Ascending aorta (tissue), 2 donors: ENCODE measurements around the gene FOXJ3. TPM values are rescaled to one million over a fixed set of nuclear protein-coding genes. Genes with fewer than 3 reads are reported as not detected.

Source experiments
- DNase-seq, 2 donors: peaks; one replicate each; pipeline ENCODE4 v3.0.0-alpha.2; 2019; ENCODE audit warnings: low spot score in 2 of 2
- H3K27ac ChIP-seq, 2 donors: fragments of 200-600 bp; sonication (generic); one replicate each; pipeline ENCODE4 v1.5.1; 2016 to 2017; ENCODE audit warnings: mild to moderate bottlenecking in 1 of 2
- H3K27me3 ChIP-seq: fragments of 200-600 bp; sonication (generic); one replicate; pipeline ENCODE4 v1.5.1; 2017
- H3K36me3 ChIP-seq, 2 donors: fragments of 200-600 bp; sonication (generic); one replicate each; pipeline ENCODE4 v1.5.1; 2016
- H3K4me1 ChIP-seq, 2 donors: fragments of 200-600 bp; sonication (generic); one replicate each; pipeline ENCODE4 v1.5.1; 2016 to 2017; ENCODE audit warnings: mild to moderate bottlenecking in 1 of 2
- H3K4me3 ChIP-seq, 2 donors: fragments of 200-600 bp; sonication (generic); one replicate each; pipeline ENCODE4 v1.5.1; 2016 to 2017; ENCODE audit warnings: mild to moderate bottlenecking in 1 of 2
- H3K9me3 ChIP-seq, 2 donors: fragments of 200-600 bp; sonication (generic); one replicate each; pipeline ENCODE4 v1.5.1; 2016
- CTCF ChIP-seq, 3 experiments: fragments of 200-600 bp in 2 of 3; fragments of 450-650 bp in 1 of 3; sonication (generic) in 2 of 3; IDR thresholded peaks; one replicate each; pipeline ENCODE4 v1.5.1; 2016 to 2019; ENCODE audit warnings: antibody characterized with exemption in 3 of 3, mild to moderate bottlenecking in 1 of 3, moderate library complexity in 1 of 3
- intact Hi-C: fragments of 100-400 bp; cut with DNase I; formaldehyde crosslinking; loops from one replicate; pipeline ENCODE4 v1.15.1; 2023
- total RNA-seq: library from RNA; depleted of rRNA; stranded (reverse); fragments of >200 nt; gene quantifications from one replicate; pipeline ENCODE4 v1.1.0, GENCODE V29; 2016

Gene FOXJ3
- total RNA-seq, 1 donor from 2014 or later: 62.8 TPM

GRCh38 chr1:42153624-42154023, 181.4 kb downstream of the FOXJ3 start:
- no peak for DNase-seq
- intact Hi-C loops: no loop called here
- no peak overlapping the region for H3K27ac ChIP-seq

DNA sequence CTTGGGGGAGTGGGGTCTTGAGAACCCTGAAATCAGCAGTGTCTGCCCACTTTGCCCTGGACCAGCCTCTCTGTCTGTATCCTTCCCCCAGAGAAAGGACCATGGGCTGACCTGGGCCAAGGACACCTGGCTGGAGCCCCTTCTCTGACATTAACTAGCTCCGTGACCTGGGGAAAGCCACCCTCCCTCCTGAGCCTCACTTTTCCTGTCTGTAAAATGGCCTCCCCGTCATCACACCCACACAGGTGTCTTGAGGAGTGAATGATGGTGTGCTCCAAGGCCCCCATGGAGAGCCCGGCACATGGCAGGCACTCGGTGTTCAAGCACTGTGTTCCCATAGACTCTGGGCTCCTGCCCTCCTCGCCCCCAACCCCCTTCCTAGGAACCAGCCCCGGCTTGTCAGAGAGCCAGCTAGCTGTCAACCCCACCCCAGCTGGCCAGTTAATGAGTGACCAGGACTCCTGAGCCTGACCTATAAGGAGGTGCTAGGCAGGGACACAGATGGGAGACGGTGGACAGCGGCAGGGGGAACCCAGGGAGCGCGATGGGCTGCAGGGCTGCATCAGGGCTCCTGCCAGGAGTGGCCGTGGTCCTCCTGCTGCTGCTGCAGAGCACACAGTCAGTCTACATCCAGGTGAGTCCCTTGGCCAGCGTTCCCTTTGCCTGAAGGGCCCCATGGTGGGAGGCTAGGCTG, 182.0 kb downstream of the FOXJ3 start, which contains the start of gene GUCA2B:
Gene GUCA2B, plus strand, starts transcription at position 504 of the 694 bp plus-strand sequence. Its CDS starts 41 bp downstream, at position 545.
- Histone ChIP-seq H3K27me3 (no peaks in the 10 kb centered on the region), H3K27ac (no peak within 1 kb of the TSS), H3K36me3 (no peaks in the 10 kb centered on the region), H3K4me3 (no peak within 1 kb of the TSS), H3K4me1 (no peaks in the 10 kb centered on the region), H3K9me3 (no peaks in the 10 kb centered on the region)
- no peak for DNase-seq
- intact Hi-C loops: no loop called here
- TF ChIP-seq CTCF (IDR thresholded peaks at IDR 0.05): no peak

More at GRCh38 chr1:42153624-42154023, 181.4 kb downstream of the FOXJ3 start:
- H3K4me3 ChIP-seq: no peak overlapping the region
- no peak for TF ChIP-seq CTCF (IDR thresholded peaks at IDR 0.05)
- no peaks in the 10 kb centered on the region for H3K36me3 ChIP-seq
- H3K9me3 ChIP-seq: no peaks in the 10 kb centered on the region
- no peaks in the 10 kb centered on the region for H3K27me3 ChIP-seq
- no peaks in the 10 kb centered on the region for H3K4me1 ChIP-seq

- Histone ChIP-seq H3K27ac (no peak overlapping the region), H3K9me3 (no peaks in the 10 kb centered on the region), H3K4me1 (no peaks in the 10 kb centered on the region), H3K27me3 (no peaks in the 10 kb centered on the region), H3K36me3 (no peaks in the 10 kb centered on the region), H3K4me3 (no peak overlapping the region)
- DNase-seq: no peak
- intact Hi-C loops: no loop called here
- TF ChIP-seq CTCF (IDR thresholded peaks at IDR 0.05): no peak
These were observed 182.9 kb downstream of the FOXJ3 start for GRCh38 chr1:42152119-42152518.

DNA sequence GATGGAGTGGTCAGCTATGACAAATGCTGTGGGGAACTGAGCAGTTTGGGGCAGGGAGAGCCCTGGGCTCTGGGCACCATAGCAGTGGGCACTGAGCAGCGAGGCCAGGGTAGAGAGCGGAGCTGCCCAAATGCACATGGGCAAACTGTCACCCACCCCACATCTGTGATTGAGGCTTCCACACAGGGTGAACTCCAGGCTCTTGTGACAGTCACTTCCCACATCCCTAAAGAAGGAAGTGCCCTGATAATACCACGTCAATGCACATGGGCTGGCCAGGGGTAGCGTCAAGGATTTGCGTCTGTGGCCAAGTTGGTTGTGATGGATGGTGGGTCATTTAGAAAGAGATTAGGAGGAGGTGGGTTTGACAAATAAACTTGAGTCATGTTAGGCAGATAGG, 184.4 kb downstream of the FOXJ3 start:
- Histone ChIP-seq H3K36me3 (no peaks in the 10 kb centered on the region), H3K27ac (no peak overlapping the region), H3K4me3 (no peak overlapping the region), H3K27me3 (peaks cover 6% of the 10 kb centered on the region), H3K9me3 (no peaks in the 10 kb centered on the region), H3K4me1 (no peaks in the 10 kb centered on the region)
- peak in 1 of 2 donors; percentile 21 for DNase-seq
- TF ChIP-seq CTCF (IDR thresholded peaks at IDR 0.05): no peak
- intact Hi-C loops: no loop called here

DNA sequence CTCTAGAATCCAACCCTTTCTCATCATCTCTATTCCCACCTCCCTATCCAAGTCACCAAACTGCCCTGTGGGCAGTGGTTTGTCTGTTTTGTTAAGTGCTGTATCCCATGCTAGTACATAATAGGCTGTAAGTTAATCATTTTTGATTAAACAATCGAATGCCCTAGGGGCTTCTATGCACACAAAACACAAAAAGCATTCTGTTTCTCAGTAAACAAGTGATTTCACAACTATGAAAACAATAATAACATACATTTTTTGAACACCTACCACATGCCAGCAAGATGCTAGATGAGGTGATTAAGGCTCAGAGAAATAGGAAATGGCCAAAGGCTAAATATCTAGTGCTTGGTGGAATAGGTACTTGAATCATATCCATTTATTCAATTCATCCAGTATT, 186.9 kb downstream of the FOXJ3 start:
- Histone ChIP-seq H3K4me1 (no peaks in the 10 kb centered on the region), H3K27ac (no peak overlapping the region), H3K36me3 (no peaks in the 10 kb centered on the region), H3K9me3 (no peaks in the 10 kb centered on the region), H3K27me3 (peaks cover 9% of the 10 kb centered on the region), H3K4me3 (no peak overlapping the region)
- intact Hi-C loops: no loop called here
- TF ChIP-seq CTCF (IDR thresholded peaks at IDR 0.05): no peak
- no peak for DNase-seq
